Activated naive CD4-positive, alpha-beta T cell treated with anti-CD3 and anti-CD28 coated beads, Interleukin-2, amount 50 U/mL, for 16 hours (primary cell): ENCODE data around the gene ADCY3.

ENCODE experiments used
- DNase-seq: peaks from one replicate; pipeline ENCODE4 v3.0.0-alpha.2; 2020

Gene ADCY3

DNA sequence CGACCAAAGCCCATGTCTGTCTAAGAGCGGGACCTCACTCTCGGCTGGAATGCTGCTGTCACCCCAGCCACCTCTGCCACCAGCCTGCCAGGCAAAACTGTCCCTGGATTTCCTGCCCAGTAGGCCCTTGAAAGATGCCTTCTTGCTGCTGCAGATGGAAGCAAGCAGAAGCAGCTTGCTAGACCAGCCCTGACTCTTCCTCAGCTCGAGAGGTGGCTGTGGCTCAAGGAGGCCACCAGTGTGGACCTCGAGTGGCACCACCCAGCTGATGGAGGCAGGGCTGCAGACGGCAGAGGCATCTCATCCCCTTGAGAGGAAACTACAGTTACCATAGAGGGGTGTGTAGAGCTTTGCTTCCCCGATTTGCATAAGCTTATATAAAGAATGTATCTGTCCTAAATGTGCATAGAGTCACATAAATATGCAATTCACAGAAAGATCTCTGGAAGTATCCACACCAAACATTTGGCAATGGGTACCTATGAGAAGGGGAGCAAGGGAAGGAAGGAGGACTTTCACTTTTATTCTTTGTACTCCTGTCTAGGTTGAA, 20.6 kb downstream of the ADCY3 start:
- DNase-seq, result no peak

DNA sequence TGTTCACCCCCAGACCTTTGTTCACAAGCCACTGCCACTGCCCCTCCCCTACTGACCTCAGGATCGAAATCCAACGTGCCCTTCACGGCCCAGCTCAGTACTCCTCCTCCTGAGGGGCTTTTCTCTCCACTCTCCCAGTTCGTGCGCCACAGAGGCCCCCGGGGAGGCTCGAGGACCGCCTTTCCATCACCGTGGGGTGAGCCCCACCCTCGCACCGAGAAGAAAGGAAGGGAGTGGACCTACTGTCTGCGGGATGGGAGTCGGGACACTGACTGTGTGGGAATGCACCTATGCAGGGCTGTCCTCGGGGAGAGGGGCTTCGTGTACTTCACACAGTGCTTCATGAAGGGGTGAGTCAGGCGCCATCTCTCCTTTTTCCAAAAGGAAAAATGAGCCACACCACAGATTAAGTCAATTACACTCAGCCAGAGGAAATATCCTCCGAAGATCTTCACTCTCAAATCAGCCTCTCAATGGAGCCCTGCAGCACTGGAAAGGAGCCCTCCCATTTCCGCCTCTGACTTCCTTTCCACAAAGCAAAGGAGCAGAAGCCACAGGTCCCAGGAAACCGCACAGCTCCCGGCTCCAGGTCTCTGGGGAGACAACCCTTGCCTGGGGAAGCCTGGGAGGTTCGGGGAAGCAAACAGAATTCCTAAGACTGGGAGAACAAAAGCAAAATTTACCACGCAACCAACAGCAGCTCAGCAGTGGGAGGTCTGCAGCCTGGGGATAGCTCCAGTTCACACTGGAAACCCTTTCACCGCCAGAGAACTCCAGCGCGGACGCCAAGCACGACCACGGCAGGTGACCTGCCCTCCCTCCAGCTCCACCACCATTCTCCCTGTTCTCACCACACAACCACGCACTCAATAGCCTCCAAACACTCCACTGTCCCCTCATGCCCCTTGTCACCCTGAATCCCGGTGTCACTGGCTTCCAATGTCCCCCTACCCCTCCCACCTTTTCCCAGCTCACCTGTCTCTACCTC, 21.6 kb downstream of the ADCY3 start:
- no peak for DNase-seq

DNA sequence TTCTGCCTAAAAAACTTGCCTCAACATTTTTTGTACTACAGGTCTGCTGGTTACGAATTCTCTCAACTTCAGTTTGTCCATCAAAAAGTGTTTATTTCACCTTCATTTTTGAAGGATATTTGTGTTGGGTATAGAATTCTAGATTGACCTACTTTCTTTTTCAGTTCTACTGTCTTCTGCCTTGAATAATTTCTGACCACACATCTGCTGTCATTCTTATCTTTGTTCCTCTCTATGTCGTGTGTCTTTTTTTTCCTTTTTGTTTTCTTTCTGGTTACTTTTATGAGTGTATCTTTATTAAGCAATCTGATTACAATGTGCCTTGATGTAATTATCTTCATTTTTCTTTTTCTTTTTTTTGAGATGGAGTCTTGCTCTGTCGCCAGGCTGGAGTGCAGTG, 25.3 kb downstream of the ADCY3 start:
- no peak for DNase-seq

DNA sequence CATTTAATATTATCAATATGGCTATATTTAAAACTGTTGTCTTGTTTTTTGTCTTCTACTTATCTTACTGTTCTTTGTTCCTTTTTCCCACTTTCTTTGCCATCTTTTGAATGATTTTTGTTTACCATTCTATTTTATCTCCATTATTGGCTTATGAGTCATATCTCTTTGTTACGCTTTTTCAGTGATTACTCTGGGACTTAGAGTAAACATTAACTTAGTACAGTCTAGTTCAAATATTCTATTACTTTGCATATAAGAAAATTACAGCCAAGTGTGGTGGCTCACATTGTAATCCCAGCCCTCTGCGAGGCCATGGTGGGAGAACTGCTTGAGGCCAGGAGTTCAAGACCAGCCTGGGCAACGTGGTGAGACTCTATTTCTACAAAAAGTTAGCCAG, 26.1 kb downstream of the ADCY3 start:
- DNase-seq, result no peak

DNA sequence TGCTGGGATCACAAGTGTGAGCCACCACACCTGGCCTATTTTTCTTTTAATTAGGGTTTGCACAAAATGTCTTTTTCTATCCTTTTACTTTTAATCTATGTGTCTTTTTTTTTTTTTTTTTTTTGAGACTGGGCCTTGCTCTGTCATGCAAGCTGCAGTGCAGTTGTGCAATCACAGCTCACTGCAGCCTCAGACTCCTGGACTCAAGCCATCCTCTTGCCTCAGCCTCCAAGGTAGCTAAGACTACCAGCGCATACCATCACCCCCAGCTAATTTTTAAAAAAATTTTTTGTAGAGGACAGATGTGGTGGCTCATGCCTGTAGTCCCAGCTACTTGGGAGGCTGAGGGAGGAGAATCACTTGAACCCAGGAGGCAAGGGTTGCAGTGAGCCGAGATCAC, 27.1 kb downstream of the ADCY3 start:
- DNase-seq, result no peak

DNA sequence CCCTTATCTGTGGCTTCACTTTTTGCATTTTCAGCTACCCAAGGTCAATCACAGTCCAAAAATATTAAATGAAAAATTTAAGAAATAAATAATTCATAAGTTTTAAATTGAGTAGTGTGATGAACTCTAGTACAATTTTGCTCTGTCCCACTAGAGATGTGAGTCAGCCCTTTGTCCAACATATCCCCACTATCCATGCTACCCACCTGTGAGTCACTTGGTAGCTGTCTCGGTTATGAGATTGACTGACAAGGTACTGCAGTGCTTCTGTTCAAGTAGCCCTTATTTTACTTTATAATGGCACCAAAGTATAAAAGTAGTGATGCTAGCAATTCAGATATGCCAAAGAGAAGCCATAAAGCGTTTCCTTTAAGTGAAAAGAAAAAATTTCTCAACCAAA, 28.8 kb downstream of the ADCY3 start:
- no peak for DNase-seq

DNA sequence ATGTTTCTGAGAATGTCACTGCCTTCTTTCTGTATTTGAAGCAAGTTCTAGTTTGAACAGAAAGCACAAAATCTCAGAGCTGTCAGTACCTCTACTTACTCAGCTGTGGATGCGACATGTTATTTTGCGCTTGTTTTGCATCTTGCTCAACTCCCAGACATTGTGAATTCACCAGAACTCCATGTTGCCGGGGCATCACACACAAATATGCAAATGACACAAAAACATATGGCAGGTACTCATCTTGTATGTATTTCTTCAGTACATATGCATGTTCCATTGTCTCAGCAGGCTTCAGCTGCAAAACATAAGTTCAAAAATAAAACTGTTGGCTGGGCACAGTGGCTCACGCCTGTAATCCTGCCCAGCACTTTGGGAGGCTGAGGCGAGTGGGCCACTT, 30.8 kb downstream of the ADCY3 start:
- no peak for DNase-seq

DNA sequence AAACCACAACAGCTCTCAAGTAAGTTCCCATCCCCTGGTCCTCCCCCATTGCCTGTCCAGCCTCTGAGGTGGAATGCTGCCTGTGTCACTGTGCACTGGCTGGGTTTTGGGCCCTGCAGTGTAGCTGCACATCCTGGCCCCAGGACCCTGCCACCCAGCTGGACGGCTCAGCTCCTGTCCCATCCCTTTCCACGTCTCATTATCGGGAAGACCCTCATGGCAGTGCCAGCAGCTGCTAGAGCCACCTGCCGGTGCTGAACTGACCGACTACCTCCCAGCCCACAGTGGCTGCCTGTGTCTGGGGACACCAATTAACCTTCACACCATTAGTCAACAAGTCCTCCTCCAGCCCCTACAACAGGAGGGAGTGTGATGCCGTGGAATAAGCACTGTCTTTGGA, 31.9 kb downstream of the ADCY3 start:
- no peak for DNase-seq

DNA sequence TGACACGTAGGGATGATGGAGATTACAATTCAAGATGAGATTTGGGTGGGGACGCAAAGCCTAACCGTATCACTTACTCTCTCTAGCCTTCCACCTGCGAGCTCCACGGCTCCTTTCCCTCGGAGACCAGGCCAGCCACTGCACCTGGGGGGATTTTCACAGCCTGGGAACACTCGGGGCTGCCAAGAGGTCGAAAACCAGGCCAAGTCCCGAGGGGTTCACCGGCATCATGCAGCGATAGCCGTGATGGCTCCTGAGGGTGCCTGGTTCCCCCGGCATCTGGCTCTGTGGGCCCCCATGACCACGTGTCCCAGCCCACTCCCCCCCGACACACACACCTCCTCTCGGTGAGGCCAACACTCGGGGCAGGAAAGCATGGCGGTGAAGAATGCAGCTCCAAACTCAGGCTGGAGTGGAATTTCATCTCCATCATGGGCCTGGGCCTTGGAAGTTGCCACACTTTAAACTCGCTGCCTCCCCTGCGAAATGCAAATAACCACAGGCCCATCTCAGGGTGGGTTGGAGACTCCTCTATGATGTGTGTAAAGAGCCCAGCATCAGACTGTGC, 32.6 kb downstream of the ADCY3 start:
- DNase-seq, result no peak

DNA sequence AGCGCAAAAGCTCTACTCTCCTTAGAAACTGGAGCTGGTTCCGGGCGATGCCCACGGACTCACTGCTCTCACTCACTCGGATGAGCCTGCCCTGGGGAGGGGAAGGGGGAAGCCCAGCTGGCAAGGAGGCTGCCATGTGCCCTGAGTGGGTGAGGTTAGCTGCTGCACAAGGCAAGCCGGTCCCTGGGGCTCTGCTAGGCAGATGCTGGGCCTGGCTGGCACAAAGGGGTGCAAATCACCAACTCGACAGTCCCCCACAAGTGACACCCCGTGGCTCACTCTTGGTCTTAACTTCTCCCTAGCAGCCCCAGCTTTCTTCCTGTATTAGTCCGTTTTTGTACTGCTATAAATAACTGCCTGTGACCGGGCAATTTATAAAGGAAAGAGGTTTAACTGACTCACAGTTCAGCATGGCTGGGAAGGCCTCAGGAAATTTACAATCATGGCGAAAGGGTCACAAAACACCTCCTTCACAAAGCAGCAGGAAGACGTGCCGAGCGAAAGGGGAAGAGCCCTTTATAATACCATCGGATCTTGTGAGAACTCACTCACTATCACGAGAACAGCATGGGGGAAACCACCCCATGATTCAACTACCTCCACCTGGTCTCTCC, 33.2 kb downstream of the ADCY3 start:
- no peak for DNase-seq

DNA sequence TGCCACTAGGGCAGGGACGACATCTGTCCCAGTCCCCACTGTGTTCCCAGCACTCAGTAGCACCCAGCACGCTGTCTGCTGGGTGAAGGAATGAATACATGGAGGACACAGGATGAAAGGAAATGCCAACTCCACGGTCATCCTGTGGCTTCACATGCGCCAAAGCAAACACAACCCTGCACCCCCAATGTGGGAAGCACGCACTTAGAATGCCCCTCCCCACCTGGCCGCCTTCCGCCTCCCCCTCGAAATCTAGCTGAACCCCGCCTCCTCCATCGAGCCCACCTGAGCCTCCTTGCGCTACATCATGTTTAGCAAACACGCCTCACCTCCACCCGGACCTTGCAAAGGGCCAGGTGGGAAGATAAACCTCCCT, 33.9 kb downstream of the ADCY3 start:
- no peak for DNase-seq

DNA sequence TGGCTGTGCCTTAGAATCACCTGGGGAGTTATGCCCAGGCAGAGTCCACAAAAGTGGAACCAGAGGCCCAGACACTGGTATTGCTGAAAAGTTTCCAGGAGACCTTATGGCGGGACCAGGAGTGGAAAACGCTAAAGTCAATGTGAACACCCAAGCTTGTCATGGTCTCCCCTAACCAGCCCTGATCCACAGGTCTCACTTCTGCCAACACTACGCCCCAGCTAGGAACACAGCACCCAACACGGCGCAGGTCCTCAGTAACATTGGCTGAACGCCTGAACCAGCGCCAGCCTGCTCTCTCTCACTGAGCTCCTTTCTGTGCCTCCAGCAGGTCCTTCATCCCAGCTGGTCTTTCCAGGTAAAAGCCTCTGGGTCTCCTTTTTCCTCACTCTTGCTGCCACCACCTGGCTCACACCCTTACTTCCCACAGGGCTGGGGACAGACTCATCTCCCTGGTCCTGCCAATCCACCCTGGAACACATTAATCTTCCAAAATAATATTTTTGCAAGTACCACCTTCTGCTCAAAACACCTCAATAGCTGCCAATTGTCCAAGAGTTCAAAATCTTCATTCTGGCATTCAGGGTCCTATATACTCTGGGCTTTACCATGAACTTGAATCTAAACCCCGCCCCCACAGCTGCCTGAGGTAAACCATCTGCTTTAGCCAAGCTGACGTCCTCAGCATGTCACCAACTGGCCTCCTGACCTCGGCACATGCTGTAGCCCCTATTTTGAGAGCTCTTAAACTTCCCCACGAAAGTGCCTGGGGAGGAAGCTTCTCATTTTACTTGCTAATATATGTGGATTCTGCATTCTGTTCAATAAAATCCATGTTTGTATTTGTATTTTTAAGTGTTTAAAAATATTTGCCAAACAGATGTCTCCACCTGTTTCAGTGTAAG, 34.6 kb downstream of the ADCY3 start:
- DNase-seq, result no peak

DNA sequence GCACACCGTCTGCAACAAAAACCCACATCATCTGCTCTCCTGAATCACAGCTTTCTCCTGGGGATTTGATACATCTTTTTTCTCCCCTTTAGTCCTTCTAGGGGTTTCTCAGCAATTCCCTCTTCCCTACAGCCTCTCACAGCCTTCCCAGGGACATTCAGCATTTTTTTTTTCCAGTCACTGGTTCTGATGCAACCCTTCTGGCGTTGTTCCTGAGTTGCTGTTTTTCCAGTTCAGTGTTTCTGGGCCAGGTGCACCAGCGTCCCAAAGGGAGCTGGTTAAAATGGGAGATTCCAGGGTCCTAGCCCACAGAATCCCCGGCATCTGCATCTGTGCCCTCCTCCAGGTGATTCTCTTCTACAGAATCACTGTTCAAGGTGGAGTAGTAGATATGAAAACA, 36.1 kb downstream of the ADCY3 start:
- DNase-seq, result no peak

DNA sequence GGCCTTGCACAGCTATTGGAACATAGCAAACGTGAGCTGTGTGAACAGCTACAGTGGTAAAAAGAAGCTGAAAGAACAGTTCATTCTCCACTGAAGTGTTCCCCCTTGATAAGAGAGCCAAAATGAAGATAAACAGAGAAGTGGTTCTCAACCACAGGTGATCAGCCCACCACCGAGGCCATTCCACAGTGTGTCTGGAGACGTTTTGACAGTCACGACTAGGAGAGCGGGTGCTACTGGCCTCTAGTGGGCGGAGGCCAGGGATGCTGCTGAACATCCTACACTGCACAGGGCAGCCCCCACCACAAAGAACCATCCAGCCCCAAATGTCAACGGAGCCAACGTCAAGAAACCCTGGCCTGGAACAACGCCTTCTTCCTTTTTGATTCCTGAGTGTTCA, 38.4 kb downstream of the ADCY3 start:
- no peak for DNase-seq

DNA sequence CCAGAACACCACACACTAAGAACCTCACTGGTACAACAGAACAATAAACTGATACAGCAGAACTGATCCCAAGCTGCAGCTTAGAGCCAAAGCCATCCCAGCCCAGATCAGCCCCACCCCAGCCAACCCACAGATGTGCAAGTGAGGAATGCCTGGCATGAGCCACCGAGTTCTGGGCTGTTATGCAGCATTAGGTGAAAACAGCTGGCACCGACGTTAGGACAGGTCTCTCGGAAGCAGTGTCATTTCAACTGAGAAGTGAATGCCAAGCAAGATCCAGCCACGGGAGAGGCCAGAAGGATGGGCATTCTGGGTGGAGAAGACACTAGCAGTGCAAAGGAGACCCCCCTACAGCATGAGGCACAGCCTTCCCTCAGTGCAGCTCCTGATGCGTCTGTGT, 38.9 kb downstream of the ADCY3 start:
- DNase-seq, result no peak

DNA sequence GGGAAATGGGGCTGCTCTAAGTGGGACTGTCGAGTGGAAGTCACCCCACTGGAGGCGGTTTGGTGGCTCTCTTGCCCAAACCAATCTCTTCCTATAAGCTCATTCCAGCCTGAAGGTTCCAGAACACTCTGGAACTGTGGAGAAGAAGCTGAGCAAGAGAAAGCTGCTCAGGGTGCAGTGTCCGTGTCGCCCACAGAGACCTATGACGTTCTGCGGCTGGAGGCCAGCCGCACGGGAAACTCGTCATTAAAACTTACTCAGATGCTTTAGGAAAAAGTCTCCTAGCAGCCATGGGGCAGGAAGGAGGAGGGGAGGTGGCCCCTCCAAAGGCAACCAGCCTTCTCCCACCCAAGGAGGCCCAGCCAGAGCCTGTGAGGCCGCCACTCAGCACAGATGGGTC, 41.7 kb downstream of the ADCY3 start:
- DNase-seq, result no peak

DNA sequence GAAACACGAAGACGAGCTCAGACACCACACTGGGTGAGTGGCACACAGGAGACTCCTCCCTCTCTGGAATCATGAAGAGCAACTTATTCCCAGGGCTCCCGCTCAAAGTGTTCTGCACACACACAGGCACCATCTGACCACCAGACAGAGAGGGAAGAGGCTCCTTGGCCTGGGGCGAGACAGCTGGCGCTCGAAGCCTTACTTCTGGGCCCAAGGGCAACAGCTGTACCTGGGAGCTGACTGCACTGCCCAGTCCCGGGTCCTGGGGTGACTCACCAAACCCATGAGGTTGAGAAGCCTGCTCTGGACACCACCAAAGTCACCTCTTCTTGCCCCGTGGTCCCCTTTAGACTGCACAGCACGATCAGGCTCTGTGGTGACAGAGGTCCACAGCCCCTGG, 42.4 kb downstream of the ADCY3 start:
- no peak for DNase-seq

DNA sequence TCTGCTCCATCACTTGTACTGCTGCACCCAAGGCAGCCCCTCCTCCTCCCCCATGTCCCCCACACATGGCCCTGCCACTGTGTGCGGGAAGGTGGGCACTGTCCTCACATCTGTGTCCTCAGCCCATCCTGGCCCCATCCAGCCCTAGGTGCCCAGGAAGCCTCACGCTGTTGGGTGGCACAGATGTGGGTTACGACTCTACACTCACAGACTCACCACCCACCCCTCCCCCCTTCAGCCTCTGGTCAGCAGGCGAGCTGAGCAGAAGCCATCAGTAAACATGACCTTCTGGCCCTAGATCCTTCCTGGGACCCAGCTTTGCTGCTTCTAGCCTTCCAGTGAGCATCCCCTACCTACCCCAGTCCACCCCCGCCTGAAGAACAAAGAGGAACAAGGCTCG, 43.0 kb downstream of the ADCY3 start:
- DNase-seq, result no peak

DNA sequence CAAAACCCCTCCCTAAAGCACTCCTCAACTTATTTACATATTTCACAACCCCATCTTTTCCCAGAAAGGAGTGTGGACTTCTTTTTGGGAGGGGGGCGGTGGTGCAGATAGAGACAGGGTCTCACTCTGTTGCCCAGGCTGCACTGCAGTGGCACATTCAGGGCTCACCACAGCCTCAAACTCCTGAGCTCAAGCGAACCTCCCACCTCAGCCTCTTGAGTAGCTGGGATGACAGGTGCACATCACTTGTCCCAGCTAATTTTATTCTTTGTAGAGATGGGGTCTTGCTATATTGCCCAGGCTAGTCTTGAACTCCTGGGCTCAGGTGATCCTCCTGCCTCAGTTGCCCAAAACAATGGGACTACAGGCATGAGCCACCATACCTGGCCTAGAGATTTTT, 44.1 kb downstream of the ADCY3 start:
- no peak for DNase-seq

DNA sequence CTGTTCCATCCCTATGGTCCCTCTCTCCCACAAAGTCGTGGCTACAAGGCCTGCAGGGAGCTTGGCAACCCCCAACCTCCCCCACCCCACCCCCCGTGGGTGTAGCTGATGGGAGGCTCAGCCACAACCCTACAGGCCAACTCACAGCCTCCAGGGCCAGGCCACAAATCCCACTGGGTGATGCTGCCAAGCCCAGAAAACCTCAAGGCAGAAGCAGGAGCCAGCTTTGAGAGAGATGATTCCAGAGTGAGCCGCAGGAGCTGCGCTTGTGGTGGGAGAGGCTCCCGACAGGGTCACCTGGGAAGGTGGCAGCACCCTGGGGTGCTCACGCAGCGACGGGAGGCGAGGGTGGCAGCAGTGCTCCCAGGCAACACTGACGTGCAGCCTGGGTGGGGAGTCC, 44.8 kb downstream of the ADCY3 start:
- no peak for DNase-seq

DNA sequence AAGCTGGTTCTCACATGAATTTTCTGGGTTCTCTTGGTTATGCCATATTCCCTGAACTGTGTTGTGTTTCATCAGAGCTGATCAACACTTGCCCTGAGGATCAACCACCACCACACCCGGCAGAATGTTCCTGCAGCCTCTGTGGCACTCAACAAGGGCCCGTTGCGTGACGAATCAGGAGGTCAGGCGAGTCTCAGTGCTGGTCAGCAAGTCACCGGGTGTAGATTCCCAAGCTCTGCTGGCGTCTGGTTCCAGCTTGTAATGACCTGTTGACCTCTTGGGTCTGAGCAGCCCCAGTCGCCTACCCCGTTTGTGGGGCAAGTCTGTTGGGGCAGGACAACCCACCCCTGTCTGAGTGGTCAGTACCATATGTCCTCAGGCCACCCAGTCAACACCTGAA, 46.0 kb downstream of the ADCY3 start:
- no peak for DNase-seq

DNA sequence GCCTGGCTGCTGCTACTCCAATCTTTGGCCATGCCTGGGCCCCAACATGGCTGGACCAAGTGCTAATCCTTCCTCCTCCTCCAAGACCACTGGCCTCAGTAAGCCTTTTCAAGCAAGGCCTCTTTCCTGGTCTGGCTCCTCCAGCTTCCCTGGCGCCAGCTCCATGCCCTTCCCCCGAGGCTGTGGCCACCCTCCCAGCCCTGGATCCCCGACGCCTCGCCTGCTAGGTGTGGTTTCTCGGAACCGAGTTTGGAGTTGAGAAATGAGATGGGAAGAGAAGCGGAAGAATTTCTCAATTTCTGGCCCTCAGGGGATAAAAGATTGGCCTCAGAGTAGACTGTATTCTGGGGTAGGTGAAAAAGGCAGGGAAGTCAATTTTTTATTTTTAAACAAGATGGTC, 46.4 kb downstream of the ADCY3 start:
- DNase-seq, result no peak
